ENCODE results near the gene M1AP. TPM values are rescaled to one million over a fixed set of nuclear protein-coding genes. Genes with fewer than 3 reads are reported as not detected.

Gene M1AP
- total and polyA plus RNA-seq, 2 of the 4 experiments (the other 2 are of a cell fraction) = 0.03 TPM; not detected in 1

DNA sequence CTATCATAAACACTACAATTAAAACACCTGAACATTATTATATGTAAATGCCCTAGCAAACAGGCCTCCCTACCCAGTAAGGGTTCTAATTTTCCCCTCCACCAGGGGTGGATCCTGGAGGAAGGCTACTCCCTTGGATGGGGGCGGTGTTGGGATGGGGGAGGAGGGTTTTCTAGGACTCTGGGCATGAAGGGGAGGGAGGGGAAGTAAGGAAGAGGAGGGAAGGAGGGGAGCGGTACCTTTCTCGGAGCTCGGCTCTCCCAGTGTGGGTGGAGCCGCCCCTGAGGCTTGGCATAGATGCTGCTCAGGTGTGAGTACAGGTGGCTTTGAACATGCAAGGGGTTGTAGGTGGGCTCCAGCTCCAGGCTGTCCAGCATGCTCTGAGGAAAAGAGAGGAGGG, 88.2 kb downstream of the M1AP start:
- in situ Hi-C loops (cut with MboI; ENCODE audit: low sequenced_read_pairs) (no loop called here), dilution Hi-C loops (cut with HindIII; ENCODE audit: low sequenced_read_pairs, unreplicated experiment) (no loop called here), intact Hi-C loops (cut with micrococcal nuclease) (no loop called here)
- BruUV-seq (replicated peaks) = no TSS peak
- Histone ChIP-seq H2AK5ac (ENCODE audit: low read depth, low read length) (peak overlapping the region; percentile 62; the same call in 1 of the 2 replicates), H3K56ac (ENCODE audit: extremely low read depth, insufficient read depth, low read length) (no peak overlapping the region), H3K14ac (replicated peaks; ENCODE audit: low read depth, low read length) (no peak overlapping the region), H3K18ac (ENCODE audit: low read depth, low read length) (no peak overlapping the region), H2BK15ac (ENCODE audit: low read depth, low read length) (no peak overlapping the region), H3K9me1 (ENCODE audit: insufficient read depth, low read length) (peaks cover 20% of the 10 kb centered on the region), H2AFZ (replicated peaks; ENCODE audit: low read length, poor library complexity) (no peak overlapping the region), H3K27ac (ENCODE audit: insufficient read depth, low read length) (no peak overlapping the region), H3K9ac (ENCODE audit: low read depth, low read length) (no peak overlapping the region), H2BK5ac (ENCODE audit: low read depth, low read length, poor library complexity, severe bottlenecking) (no peak overlapping the region), H2AK9ac (replicated peaks; ENCODE audit: low read depth, low read length, poor library complexity) (no peak overlapping the region), H3K4me2 (ENCODE audit: low read depth, low read length) (no peak overlapping the region), H4K20me1 (ENCODE audit: insufficient read depth, low read length) (no peaks in the 10 kb centered on the region), H2BK120ac (ENCODE audit: low read depth, low read length) (no peak overlapping the region), H3K79me1 (ENCODE audit: low read depth in 1 of 2, low read length in 2 of 2) (peaks cover 6 to 23% of the 10 kb centered on the region in 2 experiments; a peak in 3 of 4 replicates), H2BK20ac (ENCODE audit: low read depth, low read length) (no peak overlapping the region), H3K36me3 (ENCODE audit: control insufficient read depth, insufficient read depth, low read length) (peaks cover 14% of the 10 kb centered on the region), H4K91ac (ENCODE audit: insufficient read depth, low read depth, low read length) (no peak overlapping the region), H3K9me3 (ENCODE audit: control insufficient read depth, insufficient read depth, low read length) (no peaks in the 10 kb centered on the region), H4K8ac (ENCODE audit: low read depth in 2 of 2, low read length in 2 of 2) (no peak overlapping the region), H3K4me1 (ENCODE audit: control insufficient read depth, insufficient read depth, low read length) (peaks cover 10% of the 10 kb centered on the region), H3K27me3 (ENCODE audit: control insufficient read depth, insufficient read depth, low read length) (no peaks in the 10 kb centered on the region), H3K4me3 (ENCODE audit: insufficient read depth, low read depth, low read length) (no peak overlapping the region), H3K4ac (ENCODE audit: low read depth, low read length) (no peak overlapping the region), H4K5ac (ENCODE audit: low read depth, low read length) (no peak overlapping the region), H3K23ac (ENCODE audit: low read depth, low read length) (no peak overlapping the region)
- WGBS, 2 experiments (ENCODE audit: extremely low coverage in 2 of 2, insufficient read length in 1 of 2) = no CpG with 5 or more reads among the region's 5 CpGs
- DNase-seq (no peak), ATAC-seq (ENCODE audit: low read depth) (no peak)
- ChIA-PET CTCF (interaction anchor here (1.5 kb wide), 1 partner anchor 29 kb away, joined by 3 read pairs; no protein-coding TSS in a partner anchor), POLR2A (ENCODE audit: unreplicated experiment) (no interaction called here)
- TF ChIP-seq RAD21 (IDR thresholded peaks at IDR 0.05; ENCODE audit: low read length) = no peak
- TF ChIP-seq MAFK (IDR thresholded peaks at IDR 0.05; ENCODE audit: low read depth, low read length) = no peak
- no peak for TF ChIP-seq MAZ (IDR thresholded peaks at IDR 0.05; ENCODE audit: borderline replicate concordance, low read depth, low read length)
- no peak for TF ChIP-seq NFE2L2 (IDR thresholded peaks at IDR 0.05; ENCODE audit: low read depth, low read length)
- no peak for TF ChIP-seq SMC3 (IDR thresholded peaks at IDR 0.05; ENCODE audit: low read depth, low read length)
- TF ChIP-seq, protein P1, sequence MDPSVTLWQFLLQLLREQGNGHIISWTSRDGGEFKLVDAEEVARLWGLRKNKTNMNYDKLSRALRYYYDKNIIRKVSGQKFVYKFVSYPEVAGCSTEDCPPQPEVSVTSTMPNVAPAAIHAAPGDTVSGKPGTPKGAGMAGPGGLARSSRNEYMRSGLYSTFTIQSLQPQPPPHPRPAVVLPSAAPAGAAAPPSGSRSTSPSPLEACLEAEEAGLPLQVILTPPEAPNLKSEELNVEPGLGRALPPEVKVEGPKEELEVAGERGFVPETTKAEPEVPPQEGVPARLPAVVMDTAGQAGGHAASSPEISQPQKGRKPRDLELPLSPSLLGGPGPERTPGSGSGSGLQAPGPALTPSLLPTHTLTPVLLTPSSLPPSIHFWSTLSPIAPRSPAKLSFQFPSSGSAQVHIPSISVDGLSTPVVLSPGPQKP (IDR thresholded peaks at IDR 0.05; ENCODE audit: borderline replicate concordance, low read depth, low read length) = no peak
